DND-41 (cell line): ENCODE measurements around the gene BICC1.

Experiments used
- ATAC-seq: fragments of 200-7000 bp; cut with Tn5 transposase; 3 replicates; pipeline ENCODE4 v1.9.1; 2021; ENCODE audit warnings: low read depth; ENCODE audit not compliant: insufficient read depth
- DNase-seq: peaks from one replicate; pipeline ENCODE4 v3.0.0-alpha.2; 2020
- H2AFZ ChIP-seq: 2 replicates; pipeline ENCODE4 v1.6.0; 2012; ENCODE audit warnings: low read depth, low read length
- H3K27ac ChIP-seq: 2 replicates; pipeline ENCODE4 v1.5.1; 2012; ENCODE audit warnings: low read length, inconsistent platforms
- H3K27me3 ChIP-seq: fragments of 200-600 bp; sonication (generic); 2 replicates; pipeline ENCODE4 v1.6.0; 2012; ENCODE audit warnings: low read length, mild to moderate bottlenecking, inconsistent platforms; ENCODE audit not compliant: insufficient read depth, poor library complexity
- H3K36me3 ChIP-seq: 2 replicates; pipeline ENCODE4 v1.5.1; 2012; ENCODE audit warnings: low read length, inconsistent platforms; ENCODE audit not compliant: insufficient read depth
- H3K4me1 ChIP-seq: 2 replicates; pipeline ENCODE4 v1.5.1; 2012; ENCODE audit warnings: mild to moderate bottlenecking, low read length; ENCODE audit not compliant: insufficient read depth
- H3K4me2 ChIP-seq: 2 replicates; pipeline ENCODE4 v1.6.0; 2012; ENCODE audit warnings: mild to moderate bottlenecking, moderate library complexity, low read length, inconsistent platforms; ENCODE audit not compliant: insufficient read depth
- H3K4me3 ChIP-seq, 2 experiments: fragments of 200-600 bp in 1 of 2; shearing (Covaris generic) in 1 of 2; 2 replicates each; pipeline ENCODE4 v1.5.1; 2012 to 2016; ENCODE audit warnings: inconsistent platforms in 2 of 2, low read length in 2 of 2, mild to moderate bottlenecking in 2 of 2, low read depth in 1 of 2, moderate library complexity in 1 of 2
- H3K79me2 ChIP-seq: 2 replicates; pipeline ENCODE4 v1.6.0; 2012; ENCODE audit warnings: low read length, inconsistent platforms; ENCODE audit not compliant: insufficient read depth
- H3K9ac ChIP-seq: 2 replicates; pipeline ENCODE4 v1.6.0; 2012; ENCODE audit warnings: low read depth, mild to moderate bottlenecking, inconsistent platforms, low read length, moderate library complexity
- H3K9me3 ChIP-seq: 2 replicates; pipeline ENCODE4 v1.5.1; 2012; ENCODE audit warnings: low read length, moderate library complexity, mild to moderate bottlenecking, inconsistent platforms; ENCODE audit not compliant: insufficient read depth, severe bottlenecking
- H4K20me1 ChIP-seq: 2 replicates; pipeline ENCODE4 v1.6.0; 2012; ENCODE audit warnings: low read length; ENCODE audit not compliant: insufficient read depth
- EZH2 ChIP-seq: IDR thresholded peaks from 3 replicates; pipeline ENCODE4 v1.6.1; 2012; ENCODE audit warnings: borderline replicate concordance, low read depth, mild to moderate bottlenecking, moderate library complexity, low read length, inconsistent platforms; ENCODE audit not compliant: severe bottlenecking
- TF ChIP-seq, protein P1 (sequence below): IDR thresholded peaks from 2 replicates; pipeline ENCODE4 v1.5.1; 2012; ENCODE audit warnings: borderline replicate concordance, low read length, moderate library complexity, mild to moderate bottlenecking; ENCODE audit not compliant: poor library complexity, severe bottlenecking; ENCODE audit errors: extremely low read depth

The BICC1 gene

DNA sequence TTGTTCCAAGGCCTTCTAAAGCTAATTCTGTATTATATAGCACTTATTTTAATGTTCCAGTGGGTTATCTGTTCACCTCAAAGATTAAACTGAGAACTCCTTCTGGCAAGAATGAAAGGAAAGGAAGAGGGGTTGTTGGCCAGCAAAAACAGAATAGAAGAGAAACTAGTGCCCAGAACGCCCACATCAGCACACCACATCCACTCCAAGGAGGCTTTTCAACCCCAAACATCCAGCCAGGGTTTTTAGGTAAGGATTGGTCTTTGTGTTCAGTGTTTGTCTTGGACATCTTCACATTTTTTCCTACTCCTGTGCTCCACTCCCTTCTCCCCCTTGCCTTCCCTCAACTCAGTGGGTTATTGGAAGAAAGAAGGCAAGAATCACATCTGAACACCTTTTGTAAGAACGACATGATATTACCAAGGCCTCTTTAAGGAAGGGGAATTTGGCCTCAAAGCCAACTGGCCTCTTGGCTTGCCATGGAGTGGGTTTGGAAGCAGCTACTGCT lies 55.8 kb downstream of the BICC1 start:
- ATAC-seq (no peak), DNase-seq (no peak)
- H3K27ac ChIP-seq, result no peak overlapping the region
- H4K20me1 ChIP-seq, result no peaks in the 10 kb centered on the region
- no peak overlapping the region for H3K9ac ChIP-seq
- no peaks in the 10 kb centered on the region for H3K79me2 ChIP-seq
- H2AFZ ChIP-seq, result no peak overlapping the region
- no peaks in the 10 kb centered on the region for H3K9me3 ChIP-seq
- no peaks in the 10 kb centered on the region for H3K27me3 ChIP-seq
- TF ChIP-seq, protein P1, sequence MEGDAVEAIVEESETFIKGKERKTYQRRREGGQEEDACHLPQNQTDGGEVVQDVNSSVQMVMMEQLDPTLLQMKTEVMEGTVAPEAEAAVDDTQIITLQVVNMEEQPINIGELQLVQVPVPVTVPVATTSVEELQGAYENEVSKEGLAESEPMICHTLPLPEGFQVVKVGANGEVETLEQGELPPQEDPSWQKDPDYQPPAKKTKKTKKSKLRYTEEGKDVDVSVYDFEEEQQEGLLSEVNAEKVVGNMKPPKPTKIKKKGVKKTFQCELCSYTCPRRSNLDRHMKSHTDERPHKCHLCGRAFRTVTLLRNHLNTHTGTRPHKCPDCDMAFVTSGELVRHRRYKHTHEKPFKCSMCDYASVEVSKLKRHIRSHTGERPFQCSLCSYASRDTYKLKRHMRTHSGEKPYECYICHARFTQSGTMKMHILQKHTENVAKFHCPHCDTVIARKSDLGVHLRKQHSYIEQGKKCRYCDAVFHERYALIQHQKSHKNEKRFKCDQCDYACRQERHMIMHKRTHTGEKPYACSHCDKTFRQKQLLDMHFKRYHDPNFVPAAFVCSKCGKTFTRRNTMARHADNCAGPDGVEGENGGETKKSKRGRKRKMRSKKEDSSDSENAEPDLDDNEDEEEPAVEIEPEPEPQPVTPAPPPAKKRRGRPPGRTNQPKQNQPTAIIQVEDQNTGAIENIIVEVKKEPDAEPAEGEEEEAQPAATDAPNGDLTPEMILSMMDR, result no peak
- TF ChIP-seq EZH2, result no peak
- H3K4me1 ChIP-seq, result no peaks in the 10 kb centered on the region
- H3K4me2 ChIP-seq, result no peak overlapping the region
- H3K4me3 ChIP-seq, result no peak overlapping the region
- H3K36me3 ChIP-seq, result no peaks in the 10 kb centered on the region

DNA sequence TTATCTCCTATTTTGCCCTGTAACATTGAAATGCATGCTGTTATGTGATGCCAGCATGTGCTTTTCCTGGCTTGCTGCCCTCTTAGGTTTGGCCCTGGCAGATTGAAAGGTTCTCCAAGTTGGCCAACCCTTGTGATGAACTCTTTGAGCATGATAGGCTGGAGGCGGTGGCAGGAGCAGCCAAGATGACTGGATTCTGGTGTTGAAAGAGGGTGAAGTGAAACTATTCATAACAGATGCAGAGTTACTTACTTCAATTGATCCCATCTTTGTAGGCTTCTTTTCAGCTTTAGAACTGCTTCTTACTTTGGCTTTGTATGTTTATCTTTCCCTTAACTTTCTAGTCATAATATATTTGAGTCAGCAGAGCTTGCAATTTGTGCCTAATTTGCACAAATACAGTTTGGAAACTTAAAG lies 57.6 kb downstream of the BICC1 start:
- no peak overlapping the region for H3K9ac ChIP-seq
- H3K4me2 ChIP-seq, result no peak overlapping the region
- no peaks in the 10 kb centered on the region for H3K27me3 ChIP-seq
- H3K27ac ChIP-seq, result no peak overlapping the region
- H3K79me2 ChIP-seq, result no peaks in the 10 kb centered on the region
- TF ChIP-seq, protein P1, result no peak
- TF ChIP-seq EZH2, result no peak
- no peak overlapping the region for H3K4me3 ChIP-seq
- DNase-seq (no peak), ATAC-seq (no peak)
- H3K4me1 ChIP-seq, result no peaks in the 10 kb centered on the region
- H3K9me3 ChIP-seq, result no peaks in the 10 kb centered on the region
- H3K36me3 ChIP-seq, result no peaks in the 10 kb centered on the region
- no peaks in the 10 kb centered on the region for H4K20me1 ChIP-seq
- no peak overlapping the region for H2AFZ ChIP-seq

DNA sequence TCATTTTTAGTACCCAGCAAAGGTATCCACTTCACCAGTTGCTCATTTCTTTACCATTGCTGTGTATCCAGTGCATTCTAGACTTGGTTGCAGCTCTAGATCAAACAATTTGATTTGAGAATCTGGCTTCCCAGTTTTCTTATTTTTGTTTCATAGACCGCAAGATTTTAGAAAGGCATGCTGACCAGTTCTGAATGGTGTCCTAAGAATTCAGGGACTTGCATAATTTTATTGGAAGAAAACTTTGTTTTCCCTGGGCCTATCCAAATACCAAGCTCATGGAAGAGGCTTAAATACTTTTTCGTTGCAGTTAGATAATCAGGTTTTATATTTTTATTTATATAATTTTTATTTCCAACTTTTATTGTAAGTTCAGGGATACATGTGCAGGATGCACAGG lies 58.3 kb downstream of the BICC1 start:
- Histone ChIP-seq H2AFZ (no peak overlapping the region), H3K4me3 (no peak overlapping the region), H3K27ac (no peak overlapping the region), H4K20me1 (no peaks in the 10 kb centered on the region), H3K36me3 (no peaks in the 10 kb centered on the region), H3K4me1 (no peaks in the 10 kb centered on the region), H3K27me3 (no peaks in the 10 kb centered on the region), H3K9me3 (no peaks in the 10 kb centered on the region), H3K9ac (no peak overlapping the region), H3K4me2 (no peak overlapping the region), H3K79me2 (no peaks in the 10 kb centered on the region)
- ATAC-seq (no peak), DNase-seq (no peak)
- TF ChIP-seq, protein P1, result no peak
- TF ChIP-seq EZH2, result no peak

DNA sequence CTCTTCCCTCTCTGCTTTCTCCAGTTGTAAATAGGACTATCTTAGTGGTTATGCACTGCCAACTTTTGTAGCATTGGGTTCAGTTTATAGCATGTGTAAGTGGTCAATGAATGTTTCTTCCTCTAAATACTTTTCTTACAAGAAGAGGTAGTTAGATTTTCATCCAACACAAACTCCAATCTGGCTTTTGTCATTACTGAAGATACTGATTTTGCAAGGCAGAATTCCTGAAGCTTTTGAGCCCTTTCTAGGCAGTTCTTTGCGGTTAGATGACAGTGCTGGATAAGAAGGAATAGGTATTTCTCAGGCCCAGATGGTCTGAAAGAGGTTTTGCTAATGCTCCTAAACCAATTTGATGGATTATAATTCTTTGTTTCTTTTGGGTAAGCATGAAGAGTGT lies 60.5 kb downstream of the BICC1 start:
- no peaks in the 10 kb centered on the region for H3K9me3 ChIP-seq
- no peaks in the 10 kb centered on the region for H3K4me1 ChIP-seq
- no peak overlapping the region for H2AFZ ChIP-seq

More for the DNA sequence above, 60.5 kb downstream of the BICC1 start:
- DNase-seq (no peak), ATAC-seq (no peak)
- Histone ChIP-seq H3K9ac (no peak overlapping the region), H3K27me3 (no peaks in the 10 kb centered on the region), H3K4me2 (no peak overlapping the region), H3K36me3 (no peaks in the 10 kb centered on the region), H3K27ac (no peak overlapping the region), H4K20me1 (no peaks in the 10 kb centered on the region), H3K4me3 (no peak overlapping the region), H3K79me2 (no peaks in the 10 kb centered on the region)
- TF ChIP-seq, protein P1, result no peak
- no peak for TF ChIP-seq EZH2
